Breast epithelium (tissue), 4 donors: Measurements from ENCODE around the gene TPSD1. TPM values are rescaled to one million over a fixed set of nuclear protein-coding genes. Genes with fewer than 3 reads are reported as not detected.

ENCODE experiments used
- DNase-seq, 2 donors: peaks; one replicate each; pipeline ENCODE4 v3.0.0-alpha.2; 2019; ENCODE audit warnings: low spot score in 2 of 2
- H3K27ac ChIP-seq, 2 donors: fragments of 200-600 bp; sonication (generic) in 1 of 2; one replicate each; pipeline ENCODE4 v1.5.1; 2016 to 2019; ENCODE audit warnings: mild to moderate bottlenecking in 1 of 2
- H3K27me3 ChIP-seq, 2 donors: fragments of 200-600 bp; sonication (generic) in 1 of 2; one replicate each; pipeline versions ENCODE4 v1.5.1 to v1.6.0; 2017 to 2019; ENCODE audit warnings: control low read depth in 1 of 2, mild to moderate bottlenecking in 1 of 2
- H3K36me3 ChIP-seq: fragments of 200-600 bp; one replicate; pipeline ENCODE4 v1.5.1; 2019
- H3K4me1 ChIP-seq, 2 donors: fragments of 200-600 bp; sonication (generic); one replicate each; pipeline ENCODE4 v1.5.1; 2016 to 2019; ENCODE audit warnings: control low read depth in 1 of 2
- H3K4me3 ChIP-seq, 3 donors: fragments of 200-600 bp; sonication (generic); 1 replicate in 2 of 3; 2 replicates in 1 of 3; pipeline ENCODE4 v1.5.1; 2016 to 2019; ENCODE audit warnings: mild to moderate bottlenecking in 3 of 3, moderate library complexity in 2 of 3
- H3K9me3 ChIP-seq, 2 donors: fragments of 200-600 bp; sonication (generic) in 1 of 2; one replicate each; pipeline ENCODE4 v1.5.1; 2016 to 2019; ENCODE audit warnings: control low read depth in 1 of 2
- POLR2A ChIP-seq: fragments of 450-650 bp; IDR thresholded peaks from one replicate; pipeline ENCODE4 v1.6.1; 2016; ENCODE audit warnings: antibody characterized with exemption, mild to moderate bottlenecking, moderate library complexity
- POLR2AphosphoS5 ChIP-seq, 3 donors: sonication (generic); formaldehyde crosslinking; IDR thresholded peaks; one replicate each; pipeline ENCODE4 v1.6.1; 2017; ENCODE audit warnings: antibody characterized with exemption in 3 of 3
- intact Hi-C: fragments of 100-400 bp; cut with DNase I; formaldehyde crosslinking; loops from one replicate; pipeline ENCODE4 v1.15.1; 2023; ENCODE audit warnings: low total_unique reads
- total RNA-seq, 3 donors: library from RNA; depleted of rRNA; stranded (reverse); fragments of >200 nt; gene quantifications; one replicate each; pipeline ENCODE4 v1.1.0, GENCODE V29; 2016
- TF ChIP-seq, protein P1 (sequence below), 3 donors: fragments of 450-650 bp; IDR thresholded peaks; one replicate each; pipeline ENCODE4 v1.5.1; 2016 to 2017; ENCODE audit warnings: antibody characterized with exemption in 3 of 3, mild to moderate bottlenecking in 3 of 3, moderate library complexity in 3 of 3

Gene TPSD1
- total RNA-seq, 3 donors from 2014 or later, result 1.6 to 5.9 (median 2.0) TPM

DNA sequence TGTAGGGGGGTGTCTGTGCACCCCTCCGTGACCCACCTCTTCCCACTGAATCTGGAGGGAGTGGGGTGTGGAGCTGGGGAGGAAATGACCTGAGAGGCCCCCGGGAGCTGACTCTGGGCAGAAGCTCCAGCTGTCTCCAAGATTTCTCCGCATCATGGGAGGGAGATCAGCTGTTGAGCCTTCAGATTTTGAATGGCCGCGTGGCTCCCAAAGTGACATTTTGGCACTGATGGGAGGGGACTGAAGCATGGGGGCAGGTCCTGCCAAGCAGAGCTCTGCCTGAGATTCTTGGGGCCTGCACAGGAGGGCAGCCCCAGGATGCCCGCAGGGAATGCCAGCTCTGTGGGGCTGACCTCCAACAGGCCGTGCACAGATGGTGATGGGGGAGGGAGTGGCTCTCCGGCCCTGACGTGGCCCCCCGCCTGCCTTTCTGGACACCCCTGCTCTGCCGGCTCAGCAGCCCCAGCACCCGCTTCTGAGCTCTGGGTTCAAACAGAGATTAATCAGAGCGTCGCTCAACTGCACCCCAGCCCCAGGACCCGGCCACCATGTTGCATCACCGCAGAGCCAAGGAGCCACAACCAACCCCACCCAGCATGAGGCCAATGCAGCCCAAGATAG is 28.2 kb downstream of the TPSD1 start:
- TF ChIP-seq POLR2A (no peak), POLR2AphosphoS5 (IDR thresholded peaks at IDR 0.05) (no peak)
- TF ChIP-seq, protein P1, sequence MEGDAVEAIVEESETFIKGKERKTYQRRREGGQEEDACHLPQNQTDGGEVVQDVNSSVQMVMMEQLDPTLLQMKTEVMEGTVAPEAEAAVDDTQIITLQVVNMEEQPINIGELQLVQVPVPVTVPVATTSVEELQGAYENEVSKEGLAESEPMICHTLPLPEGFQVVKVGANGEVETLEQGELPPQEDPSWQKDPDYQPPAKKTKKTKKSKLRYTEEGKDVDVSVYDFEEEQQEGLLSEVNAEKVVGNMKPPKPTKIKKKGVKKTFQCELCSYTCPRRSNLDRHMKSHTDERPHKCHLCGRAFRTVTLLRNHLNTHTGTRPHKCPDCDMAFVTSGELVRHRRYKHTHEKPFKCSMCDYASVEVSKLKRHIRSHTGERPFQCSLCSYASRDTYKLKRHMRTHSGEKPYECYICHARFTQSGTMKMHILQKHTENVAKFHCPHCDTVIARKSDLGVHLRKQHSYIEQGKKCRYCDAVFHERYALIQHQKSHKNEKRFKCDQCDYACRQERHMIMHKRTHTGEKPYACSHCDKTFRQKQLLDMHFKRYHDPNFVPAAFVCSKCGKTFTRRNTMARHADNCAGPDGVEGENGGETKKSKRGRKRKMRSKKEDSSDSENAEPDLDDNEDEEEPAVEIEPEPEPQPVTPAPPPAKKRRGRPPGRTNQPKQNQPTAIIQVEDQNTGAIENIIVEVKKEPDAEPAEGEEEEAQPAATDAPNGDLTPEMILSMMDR (IDR thresholded peaks at IDR 0.05), result no peak
- intact Hi-C loops, result no loop called here
- no peak for DNase-seq
- Histone ChIP-seq H3K27ac (no peak overlapping the region), H3K4me3 (no peak overlapping the region), H3K4me1 (no peaks in the 10 kb centered on the region), H3K9me3 (no peaks in the 10 kb centered on the region), H3K36me3 (no peaks in the 10 kb centered on the region), H3K27me3 (peaks cover 6 to 61% of the 10 kb centered on the region in 2 donors)

DNA sequence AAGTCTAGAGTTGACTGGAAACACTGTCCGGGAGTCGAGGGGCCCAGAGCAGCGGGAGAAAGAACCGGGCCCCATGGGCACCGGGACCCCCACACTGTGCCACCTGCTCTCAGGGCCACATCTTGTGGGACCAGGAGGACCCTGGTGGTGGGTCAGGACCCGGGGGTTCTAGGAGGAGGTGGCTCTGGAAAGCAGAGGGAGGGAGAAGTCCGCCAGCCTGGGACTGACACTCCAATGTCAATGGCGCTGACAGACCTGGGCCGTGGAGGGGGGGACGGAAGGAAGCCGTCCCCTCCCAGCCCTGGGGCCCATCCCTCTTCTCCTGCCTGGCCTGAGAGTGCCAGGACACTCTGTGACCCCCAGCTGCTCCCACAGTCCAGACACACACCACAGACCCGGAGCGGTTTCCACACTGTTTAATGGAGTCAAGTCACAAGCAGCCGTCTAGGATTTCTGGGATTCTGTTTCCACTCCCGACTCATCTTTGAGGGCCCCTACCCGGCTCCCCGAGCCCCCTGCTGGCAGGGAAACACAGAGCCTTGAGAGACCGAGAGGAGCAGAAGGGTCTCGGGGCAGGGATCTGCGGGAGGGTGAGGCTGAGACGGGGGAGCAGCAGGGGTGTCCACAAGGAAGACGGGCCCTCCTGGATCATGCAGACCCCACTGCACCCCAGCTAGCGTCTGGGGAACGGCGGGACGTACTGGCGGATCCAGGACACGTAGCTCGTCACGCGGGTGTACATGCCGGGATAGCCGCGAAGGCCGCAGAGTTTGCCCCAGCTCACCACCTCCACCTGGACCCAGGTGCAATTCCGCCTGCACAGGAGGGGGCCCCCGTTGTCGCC is 30.0 kb downstream of the TPSD1 start:
- Histone ChIP-seq H3K36me3 (no peaks in the 10 kb centered on the region), H3K4me3 (no peak overlapping the region), H3K27ac (no peak overlapping the region), H3K9me3 (no peaks in the 10 kb centered on the region), H3K4me1 (no peaks in the 10 kb centered on the region), H3K27me3 (peaks cover 6 to 60% of the 10 kb centered on the region in 2 donors)
- TF ChIP-seq POLR2AphosphoS5 (IDR thresholded peaks at IDR 0.05), result no peak
- TF ChIP-seq, protein P1 (IDR thresholded peaks at IDR 0.05), result no peak
- no peak for TF ChIP-seq POLR2A
- intact Hi-C loops, result no loop called here
- DNase-seq, result no peak

DNA sequence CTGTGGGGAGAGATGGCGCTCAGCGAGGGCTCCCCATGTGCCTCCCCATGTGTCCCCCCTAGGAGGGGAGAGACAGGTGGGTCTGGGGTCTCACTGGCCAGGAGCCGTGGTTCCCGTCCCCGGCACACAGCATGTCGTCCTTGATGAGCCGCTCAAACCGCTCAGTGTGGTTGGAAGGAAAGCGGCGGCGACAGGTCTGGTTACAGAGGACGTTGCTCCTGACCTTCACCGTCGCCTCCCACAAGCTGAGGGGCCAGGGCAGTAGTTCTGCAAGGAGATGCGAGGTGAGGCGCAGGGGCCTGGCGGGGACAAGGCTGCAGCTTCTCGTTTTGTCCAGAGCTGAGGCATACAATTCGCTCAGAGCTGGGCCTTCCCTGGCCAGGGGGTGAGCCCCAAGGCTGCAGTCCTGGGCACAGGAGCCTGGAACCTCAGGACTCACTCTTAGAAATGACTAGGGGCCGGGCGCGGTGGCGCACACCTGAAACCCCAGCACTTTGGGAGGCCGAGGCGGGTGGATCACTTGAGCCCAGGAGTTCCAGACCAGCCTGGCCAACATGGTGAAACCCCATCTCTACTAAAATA is 30.7 kb downstream of the TPSD1 start:
- no peak overlapping the region for H3K4me3 ChIP-seq
- H3K36me3 ChIP-seq, result no peaks in the 10 kb centered on the region
- no peak for TF ChIP-seq POLR2AphosphoS5 (IDR thresholded peaks at IDR 0.05)
- TF ChIP-seq POLR2A, result no peak
- TF ChIP-seq, protein P1 (IDR thresholded peaks at IDR 0.05), result no peak
- peaks cover 6 to 67% of the 10 kb centered on the region in 2 donors for H3K27me3 ChIP-seq
- no peaks in the 10 kb centered on the region for H3K4me1 ChIP-seq
- intact Hi-C loops, result no loop called here
- H3K9me3 ChIP-seq, result no peaks in the 10 kb centered on the region
- DNase-seq, result no peak
- H3K27ac ChIP-seq, result no peak overlapping the region

DNA sequence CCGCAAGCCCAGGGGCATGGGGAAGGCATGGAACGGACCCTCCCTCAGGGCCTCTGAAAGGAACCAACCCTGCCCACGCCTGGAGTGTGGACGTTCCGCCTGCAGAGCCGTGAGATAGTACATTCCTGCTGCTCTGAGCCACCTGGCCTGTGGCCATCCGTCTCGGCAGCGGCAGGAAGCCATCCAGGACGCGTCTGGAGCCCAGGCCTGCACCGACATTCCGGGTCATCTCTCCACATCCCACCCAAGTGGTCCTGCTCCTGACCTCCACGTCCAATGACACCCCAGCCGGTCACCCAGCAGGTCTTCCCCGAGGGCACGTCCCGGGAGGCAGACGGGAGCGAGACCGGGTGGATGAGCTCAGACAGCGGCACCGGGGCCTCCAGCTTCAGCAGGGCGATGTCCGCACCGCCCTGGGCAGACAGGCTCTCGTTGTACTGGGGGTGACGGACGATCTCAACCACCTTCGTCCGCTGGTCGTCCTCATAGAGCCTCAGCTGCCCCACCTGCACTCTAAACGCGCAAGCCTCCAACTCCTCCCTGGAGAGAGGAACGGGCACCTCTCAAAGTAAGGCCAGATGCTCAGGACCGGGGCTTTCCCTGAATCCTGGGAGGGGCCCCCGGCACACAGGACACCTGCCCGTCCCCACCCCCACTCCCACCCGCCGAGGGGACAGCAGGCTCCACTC is 32.3 kb downstream of the TPSD1 start:
- Histone ChIP-seq H3K9me3 (no peaks in the 10 kb centered on the region), H3K27ac (no peak overlapping the region), H3K4me1 (no peaks in the 10 kb centered on the region), H3K4me3 (peak overlapping the region in 2 of 3 donors; percentile 13 to 51), H3K36me3 (no peaks in the 10 kb centered on the region), H3K27me3 (peaks cover 6 to 63% of the 10 kb centered on the region in 2 donors)
- DNase-seq, result no peak
- TF ChIP-seq, protein P1 (IDR thresholded peaks at IDR 0.05), result no peak
- TF ChIP-seq POLR2AphosphoS5 (IDR thresholded peaks at IDR 0.05), result no peak
- TF ChIP-seq POLR2A, result no peak
- intact Hi-C loops, result no loop called here
